Measurements from ENCODE around the gene ROR1.
"Not testable (repeated sequence)": the region's sequence is repeated elsewhere in the genome, so short reads cannot be mapped to it uniquely, and the experiment has no call there.

The ROR1 gene

DNA sequence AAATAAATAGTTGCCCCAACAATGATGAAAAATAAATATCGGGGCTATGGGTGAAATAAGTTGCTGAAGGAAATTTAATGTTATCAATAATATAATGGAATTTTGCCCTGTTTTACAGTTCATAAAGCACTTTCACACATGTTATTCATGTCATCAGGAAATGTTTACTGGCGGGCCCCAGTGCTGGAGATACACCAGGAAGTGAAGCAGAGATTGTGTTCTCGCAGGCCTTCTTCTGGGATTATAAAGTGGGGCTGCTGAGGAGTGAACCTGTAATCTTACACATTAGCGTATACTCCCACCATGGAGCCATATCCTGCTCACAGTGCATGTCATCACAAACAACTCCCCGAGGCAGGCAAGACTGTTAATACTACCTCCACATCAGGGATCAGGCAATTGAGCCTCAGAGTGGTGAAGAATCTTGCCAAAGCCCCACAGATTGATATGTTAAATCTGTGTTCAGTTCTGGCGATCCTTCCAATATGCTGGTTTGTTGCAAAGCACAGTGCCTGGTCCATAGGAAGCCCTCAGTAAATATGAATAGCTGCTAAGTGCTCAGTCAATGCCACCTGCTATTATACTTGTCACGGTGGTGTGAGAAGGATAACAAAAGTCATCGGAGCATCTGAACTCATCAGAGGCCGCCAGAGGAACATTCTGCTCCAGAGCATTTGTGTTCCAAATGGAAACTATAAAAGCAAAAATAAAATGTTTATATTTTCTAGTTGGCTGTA, 325.2 kb downstream of the ROR1 start:
- H3K27me3 Mint-ChIP-seq (ENCODE audit: low read depth) = no peaks in the 10 kb centered on the region
- H3K27ac Mint-ChIP-seq = peak overlapping the region; percentile 79 to 88 (median 85)
- no peak overlapping the region for H3K4me3 Mint-ChIP-seq
- peaks cover 34% of the 10 kb centered on the region for H3K4me1 Mint-ChIP-seq
- H3K36me3 Mint-ChIP-seq (ENCODE audit: low read depth) = no peaks in the 10 kb centered on the region
- TF ChIP-seq, protein P1, sequence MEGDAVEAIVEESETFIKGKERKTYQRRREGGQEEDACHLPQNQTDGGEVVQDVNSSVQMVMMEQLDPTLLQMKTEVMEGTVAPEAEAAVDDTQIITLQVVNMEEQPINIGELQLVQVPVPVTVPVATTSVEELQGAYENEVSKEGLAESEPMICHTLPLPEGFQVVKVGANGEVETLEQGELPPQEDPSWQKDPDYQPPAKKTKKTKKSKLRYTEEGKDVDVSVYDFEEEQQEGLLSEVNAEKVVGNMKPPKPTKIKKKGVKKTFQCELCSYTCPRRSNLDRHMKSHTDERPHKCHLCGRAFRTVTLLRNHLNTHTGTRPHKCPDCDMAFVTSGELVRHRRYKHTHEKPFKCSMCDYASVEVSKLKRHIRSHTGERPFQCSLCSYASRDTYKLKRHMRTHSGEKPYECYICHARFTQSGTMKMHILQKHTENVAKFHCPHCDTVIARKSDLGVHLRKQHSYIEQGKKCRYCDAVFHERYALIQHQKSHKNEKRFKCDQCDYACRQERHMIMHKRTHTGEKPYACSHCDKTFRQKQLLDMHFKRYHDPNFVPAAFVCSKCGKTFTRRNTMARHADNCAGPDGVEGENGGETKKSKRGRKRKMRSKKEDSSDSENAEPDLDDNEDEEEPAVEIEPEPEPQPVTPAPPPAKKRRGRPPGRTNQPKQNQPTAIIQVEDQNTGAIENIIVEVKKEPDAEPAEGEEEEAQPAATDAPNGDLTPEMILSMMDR (IDR thresholded peaks at IDR 0.05; ENCODE audit: unreplicated experiment in 3 of 3) = no peak
- no peaks in the 10 kb centered on the region for H3K9me3 Mint-ChIP-seq

DNA sequence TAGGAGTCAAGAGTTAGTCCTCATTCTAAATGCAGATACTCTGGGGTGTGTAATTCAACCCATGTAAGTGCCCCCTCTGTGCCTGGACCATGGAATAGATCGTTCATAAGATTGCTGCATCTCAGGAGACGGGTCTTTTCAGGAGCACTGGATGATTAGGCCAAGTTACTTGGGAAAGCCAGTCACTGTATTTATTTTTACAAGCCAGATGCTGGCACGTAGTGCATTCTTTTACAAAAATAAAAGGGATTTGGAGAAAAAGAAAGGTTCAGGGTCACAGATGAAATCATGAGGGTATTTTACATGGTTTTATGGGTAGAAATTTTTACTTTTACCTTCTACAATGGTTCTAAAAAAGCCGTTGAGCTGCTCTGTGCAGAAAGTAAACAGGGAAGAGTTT, 327.0 kb downstream of the ROR1 start:
- Mint-ChIP-seq H3K27ac (peak overlapping the region in 2 of 3 experiments; percentile 54 to 79), H3K4me3 (no peak overlapping the region), H3K9me3 (no peaks in the 10 kb centered on the region), H3K27me3 (ENCODE audit: low read depth) (peaks cover 3% of the 10 kb centered on the region), H3K4me1 (peaks cover 21% of the 10 kb centered on the region), H3K36me3 (ENCODE audit: low read depth) (no peaks in the 10 kb centered on the region)
- TF ChIP-seq, protein P1 (IDR thresholded peaks at IDR 0.05; ENCODE audit: unreplicated experiment in 3 of 3) = no peak

DNA sequence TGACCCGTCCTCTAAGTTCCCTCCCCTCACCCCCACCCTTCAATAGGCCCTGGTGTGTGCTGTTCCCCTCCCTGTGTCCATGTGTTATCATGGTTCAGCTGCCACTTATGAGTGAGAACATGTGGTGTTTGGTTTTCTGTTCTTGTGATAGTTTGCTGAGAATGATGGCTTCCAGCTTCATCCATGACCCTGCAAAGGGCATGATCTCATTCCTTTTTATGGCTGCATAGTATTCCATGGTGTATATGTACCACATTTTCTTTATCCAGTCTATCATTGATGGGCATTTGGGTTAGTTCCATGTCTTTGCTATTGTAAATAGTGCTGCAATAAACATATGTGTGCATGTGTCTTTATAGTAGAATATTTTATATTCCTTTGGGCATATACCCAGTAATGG, 330.8 kb downstream of the ROR1 start:
- H3K36me3 Mint-ChIP-seq (ENCODE audit: low read depth); H3K9me3 Mint-ChIP-seq; H3K4me1 Mint-ChIP-seq; H3K27ac Mint-ChIP-seq; H3K4me3 Mint-ChIP-seq; H3K27me3 Mint-ChIP-seq (ENCODE audit: low read depth): not testable (repeated sequence)

DNA sequence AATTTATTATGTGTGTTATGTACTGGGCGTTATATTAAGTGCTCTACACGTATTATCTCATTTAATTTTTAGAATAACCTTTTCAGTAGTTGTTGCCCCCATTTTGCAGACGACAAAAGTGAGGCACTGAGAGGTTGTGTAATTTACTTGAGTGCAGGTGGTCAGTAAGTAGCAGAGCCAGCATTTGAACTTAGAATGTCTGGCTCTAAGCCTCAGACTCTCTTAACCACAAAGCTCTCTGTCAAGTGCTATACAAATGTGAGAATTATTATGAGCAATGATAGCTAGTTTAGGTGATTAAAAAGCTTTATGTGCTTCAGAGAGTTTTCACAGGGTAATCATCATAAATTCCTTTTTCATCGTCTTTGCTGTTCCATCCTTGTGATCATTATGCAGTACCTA, 333.3 kb downstream of the ROR1 start:
- Mint-ChIP-seq H3K36me3 (ENCODE audit: low read depth) (peaks cover 4% of the 10 kb centered on the region), H3K9me3 (no peaks in the 10 kb centered on the region), H3K4me1 (no peaks in the 10 kb centered on the region), H3K27ac (no peak overlapping the region), H3K27me3 (ENCODE audit: low read depth) (peaks cover 3% of the 10 kb centered on the region), H3K4me3 (no peak overlapping the region)
- TF ChIP-seq, protein P1 (IDR thresholded peaks at IDR 0.05; ENCODE audit: unreplicated experiment in 3 of 3) = no peak

DNA sequence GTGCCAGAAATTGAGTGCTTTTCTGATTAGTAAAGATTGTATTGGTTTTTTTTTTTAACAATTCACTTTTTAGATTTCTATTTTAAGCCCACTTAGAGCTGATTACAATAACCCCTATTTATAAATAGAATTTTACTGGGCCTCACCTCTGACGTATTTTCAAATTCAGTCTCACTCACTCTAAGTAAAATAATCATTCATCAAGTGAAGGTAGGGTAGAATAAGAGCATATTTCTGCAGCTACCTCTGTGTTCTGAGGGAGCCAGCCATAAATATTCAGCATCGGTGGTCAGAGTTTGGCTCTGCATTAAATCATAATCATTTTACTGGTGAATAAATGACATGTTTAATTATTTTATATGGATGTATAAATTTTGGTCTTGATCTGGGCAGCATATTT, 333.8 kb downstream of the ROR1 start:
- H3K36me3 Mint-ChIP-seq (ENCODE audit: low read depth) = peaks cover 4% of the 10 kb centered on the region
- TF ChIP-seq, protein P1 (IDR thresholded peaks at IDR 0.05; ENCODE audit: unreplicated experiment in 3 of 3) = no peak

DNA sequence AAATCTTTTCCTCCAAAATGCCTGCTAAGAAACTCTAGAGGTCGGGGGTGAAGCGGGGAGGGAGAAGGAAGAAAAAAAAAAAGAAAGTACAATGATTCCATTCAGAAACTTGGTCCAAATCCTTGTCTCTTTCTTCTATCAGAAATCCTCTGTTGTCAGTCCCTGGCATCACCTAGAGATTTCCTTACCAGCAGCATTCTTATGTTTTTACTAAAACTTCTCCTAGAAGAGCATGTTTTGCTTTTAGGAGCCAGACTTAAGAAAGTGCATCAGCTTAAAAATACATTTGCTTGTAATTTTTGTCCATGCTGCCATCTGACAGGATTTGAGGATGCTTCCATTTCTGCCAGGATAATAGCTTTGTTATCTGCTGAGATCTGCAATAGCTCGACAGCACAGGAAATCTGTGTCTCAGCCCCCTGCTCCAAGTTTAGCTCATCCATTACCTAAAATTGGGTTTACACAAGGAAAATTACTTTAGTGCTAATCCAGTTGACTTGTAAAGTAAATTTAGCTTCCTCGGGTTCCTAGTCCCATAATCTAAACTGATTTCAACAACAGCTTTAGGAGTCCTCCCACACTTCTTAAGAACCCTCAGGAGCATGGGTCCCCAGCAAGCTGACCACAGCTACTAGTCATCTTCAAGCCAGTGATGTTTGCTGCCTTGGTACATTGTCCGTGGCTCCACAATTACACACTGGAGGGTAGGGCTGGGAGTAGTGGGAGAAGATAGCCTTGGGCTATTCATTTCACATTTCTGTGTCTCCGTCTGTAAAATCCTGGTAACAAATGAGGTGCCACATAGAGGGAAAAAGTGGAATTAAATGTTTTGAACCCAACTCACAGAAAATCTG, 337.3 kb downstream of the ROR1 start:
- H3K36me3 Mint-ChIP-seq (ENCODE audit: low read depth) = peaks cover 3% of the 10 kb centered on the region
- no peaks in the 10 kb centered on the region for H3K9me3 Mint-ChIP-seq
- H3K27me3 Mint-ChIP-seq (ENCODE audit: low read depth) = no peaks in the 10 kb centered on the region
- H3K4me1 Mint-ChIP-seq = peaks cover 12% of the 10 kb centered on the region
- no peak overlapping the region for H3K4me3 Mint-ChIP-seq
- TF ChIP-seq, protein P1 (IDR thresholded peaks at IDR 0.05; ENCODE audit: unreplicated experiment in 3 of 3) = no peak
- no peak overlapping the region for H3K27ac Mint-ChIP-seq

More for the DNA sequence above, 333.8 kb downstream of the ROR1 start:
- Mint-ChIP-seq H3K4me3 (no peak overlapping the region), H3K27me3 (ENCODE audit: low read depth) (peaks cover 3% of the 10 kb centered on the region), H3K9me3 (no peaks in the 10 kb centered on the region), H3K4me1 (no peaks in the 10 kb centered on the region), H3K27ac (peak overlapping the region in 1 of 3 experiments; percentile 15)
